KOPT-K1 (cell line): ENCODE measurements around the gene TCF4.

Experiments used
- H3K27ac ChIP-seq: fragments of 200-600 bp; sonication (generic); 2 replicates; pipeline ENCODE4 v1.5.1; 2016; ENCODE audit warnings: antibody characterized with exemption, mild to moderate bottlenecking, low read depth, low read length; ENCODE audit not compliant: poor library complexity, severe bottlenecking
- H3K36me3 ChIP-seq: fragments of 200-600 bp; sonication (generic); 2 replicates; pipeline ENCODE4 v1.5.1; 2017; ENCODE audit warnings: antibody characterized with exemption, mild to moderate bottlenecking, low read length, moderate library complexity; ENCODE audit not compliant: insufficient read depth
- H3K9me3 ChIP-seq: fragments of 200-600 bp; sonication (generic); 2 replicates; pipeline ENCODE4 v1.5.1; 2017; ENCODE audit warnings: antibody characterized with exemption, low read length, mild to moderate bottlenecking; ENCODE audit not compliant: insufficient read depth, poor library complexity, severe bottlenecking

TCF4 gene

GRCh38 chr18:55384115-55384514 is 203.9 kb downstream of the TCF4 start:
- Histone ChIP-seq H3K9me3 (no peaks in the 10 kb centered on the region), H3K36me3 (no peaks in the 10 kb centered on the region), H3K27ac (no peak overlapping the region)

- Histone ChIP-seq H3K36me3 (no peaks in the 10 kb centered on the region), H3K9me3 (no peaks in the 10 kb centered on the region), H3K27ac (no peak overlapping the region)
Observed at GRCh38 chr18:55382277-55382805, 205.7 kb downstream of the TCF4 start.

GRCh38 chr18:55381277-55381676 is 206.7 kb downstream of the TCF4 start:
- Histone ChIP-seq H3K27ac (no peak overlapping the region), H3K9me3 (no peaks in the 10 kb centered on the region), H3K36me3 (no peaks in the 10 kb centered on the region)

GRCh38 chr18:55380589-55380988 is 207.4 kb downstream of the TCF4 start:
- H3K36me3 ChIP-seq: no peaks in the 10 kb centered on the region
- no peak overlapping the region for H3K27ac ChIP-seq
- H3K9me3 ChIP-seq: no peaks in the 10 kb centered on the region

- H3K27ac ChIP-seq: no peak overlapping the region
- H3K9me3 ChIP-seq: no peaks in the 10 kb centered on the region
- no peaks in the 10 kb centered on the region for H3K36me3 ChIP-seq
Observed at GRCh38 chr18:55376387-55376786, 211.6 kb downstream of the TCF4 start.

GRCh38 chr18:55375930-55376329 is 212.1 kb downstream of the TCF4 start:
- H3K27ac ChIP-seq: no peak overlapping the region
- no peaks in the 10 kb centered on the region for H3K9me3 ChIP-seq
- H3K36me3 ChIP-seq: no peaks in the 10 kb centered on the region

GRCh38 chr18:55374741-55375140 is 213.3 kb downstream of the TCF4 start:
- Histone ChIP-seq H3K9me3 (no peaks in the 10 kb centered on the region), H3K36me3 (no peaks in the 10 kb centered on the region), H3K27ac (no peak overlapping the region)

- no peak overlapping the region for H3K27ac ChIP-seq
- H3K36me3 ChIP-seq: no peaks in the 10 kb centered on the region
- no peaks in the 10 kb centered on the region for H3K9me3 ChIP-seq
Observed at GRCh38 chr18:55372209-55372608, 215.8 kb downstream of the TCF4 start.

GRCh38 chr18:55370936-55371335 is 217.1 kb downstream of the TCF4 start:
- no peaks in the 10 kb centered on the region for H3K36me3 ChIP-seq
- H3K27ac ChIP-seq: no peak overlapping the region
- no peaks in the 10 kb centered on the region for H3K9me3 ChIP-seq

- Histone ChIP-seq H3K9me3 (no peaks in the 10 kb centered on the region), H3K27ac (no peak overlapping the region), H3K36me3 (no peaks in the 10 kb centered on the region)
Observed at GRCh38 chr18:55369346-55369745, 218.6 kb downstream of the TCF4 start.

- Histone ChIP-seq H3K27ac (no peak overlapping the region), H3K36me3 (no peaks in the 10 kb centered on the region), H3K9me3 (no peaks in the 10 kb centered on the region)
Observed at GRCh38 chr18:55365342-55365741, 222.7 kb downstream of the TCF4 start.

GRCh38 chr18:55362303-55362702 is 225.7 kb downstream of the TCF4 start:
- Histone ChIP-seq H3K9me3 (no peaks in the 10 kb centered on the region), H3K27ac (no peak overlapping the region), H3K36me3 (no peaks in the 10 kb centered on the region)

- Histone ChIP-seq H3K36me3 (no peaks in the 10 kb centered on the region), H3K27ac (no peak overlapping the region), H3K9me3 (no peaks in the 10 kb centered on the region)
Observed at GRCh38 chr18:55361492-55362250, 226.3 kb downstream of the TCF4 start.

- Histone ChIP-seq H3K9me3 (no peaks in the 10 kb centered on the region), H3K36me3 (no peaks in the 10 kb centered on the region), H3K27ac (no peak overlapping the region)
Observed at GRCh38 chr18:55360061-55360460, 227.9 kb downstream of the TCF4 start.

- Histone ChIP-seq H3K27ac (no peak overlapping the region), H3K36me3 (no peaks in the 10 kb centered on the region), H3K9me3 (no peaks in the 10 kb centered on the region)
Observed at GRCh38 chr18:55356815-55357214, 231.2 kb downstream of the TCF4 start.

- Histone ChIP-seq H3K36me3 (no peaks in the 10 kb centered on the region), H3K27ac (no peak overlapping the region), H3K9me3 (no peaks in the 10 kb centered on the region)
Observed at GRCh38 chr18:55355223-55355622, 232.8 kb downstream of the TCF4 start.
